GM10847 (cell line): ENCODE data around the gene ZEB2.

ENCODE experiments used
- POLR2A ChIP-seq: IDR thresholded peaks from 2 replicates; pipeline ENCODE4 v1.6.1; 2011; ENCODE audit not compliant: insufficient read length; ENCODE audit errors: extremely low read depth

Gene ZEB2

GRCh38 chr2:144461308-144461766, 58.6 kb downstream of the ZEB2 start:
- no peak for TF ChIP-seq POLR2A

- no peak for TF ChIP-seq POLR2A
These were observed 59.1 kb downstream of the ZEB2 start for GRCh38 chr2:144460727-144461307.

DNA sequence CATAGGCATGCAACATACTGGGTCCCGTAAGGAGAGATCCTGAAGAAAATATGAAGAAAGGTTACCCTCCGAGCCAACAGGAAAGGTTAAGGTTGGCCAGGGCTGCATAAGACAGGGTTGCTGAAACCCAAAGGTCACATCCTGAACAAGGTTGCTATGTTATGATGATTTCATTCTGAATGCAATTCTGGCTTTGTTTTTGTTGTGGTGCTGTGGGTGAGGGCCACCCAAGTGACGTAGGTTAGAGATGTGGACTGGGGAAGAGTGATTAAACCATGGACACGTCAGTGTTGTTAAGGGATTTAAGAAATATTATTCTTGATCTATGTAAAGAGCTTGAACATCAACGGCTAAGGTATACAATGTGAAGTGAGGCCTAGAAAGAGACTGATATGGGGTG, 60.0 kb downstream of the ZEB2 start:
- TF ChIP-seq POLR2A = no peak

- TF ChIP-seq POLR2A = no peak
These were observed 60.6 kb downstream of the ZEB2 start for GRCh38 chr2:144459286-144459685.

DNA sequence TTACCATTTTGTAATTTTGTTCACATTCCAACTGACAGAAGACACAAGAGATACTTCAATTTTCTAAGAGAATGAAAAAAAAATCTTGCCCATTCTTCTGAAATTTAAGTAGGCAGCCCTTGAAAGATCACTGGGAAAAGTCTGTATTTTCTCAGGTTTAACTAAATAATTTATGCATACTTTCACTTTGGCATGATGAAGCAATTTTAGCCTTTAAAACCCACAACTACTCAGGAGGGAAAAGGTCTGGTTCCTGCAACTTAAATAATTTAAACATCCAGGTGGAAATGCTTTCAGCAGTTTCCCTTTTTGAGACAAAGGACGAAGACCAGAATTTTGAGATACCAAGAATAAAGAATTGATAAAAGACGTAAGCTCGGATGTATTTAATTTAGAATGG, 61.4 kb downstream of the ZEB2 start:
- TF ChIP-seq POLR2A = no peak

DNA sequence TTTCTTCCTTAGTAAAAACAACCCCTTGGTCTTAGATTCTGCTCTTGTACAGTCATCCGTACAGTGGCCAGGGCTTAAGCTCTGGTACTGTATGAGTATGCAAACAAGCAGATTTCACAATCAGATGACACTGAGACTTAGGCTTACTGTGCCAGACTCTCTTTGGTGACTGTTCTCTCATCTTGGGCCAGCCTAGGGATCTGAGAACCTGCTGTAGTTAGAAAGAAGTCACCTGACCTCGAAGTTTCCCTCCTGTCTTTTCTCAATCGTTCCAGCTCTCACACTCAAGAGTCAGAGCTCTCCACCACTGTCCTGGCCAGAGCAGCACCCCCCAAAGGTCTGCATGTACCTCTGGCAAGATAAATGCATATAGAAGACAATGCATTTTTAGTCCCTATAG, 63.2 kb downstream of the ZEB2 start:
- no peak for TF ChIP-seq POLR2A

DNA sequence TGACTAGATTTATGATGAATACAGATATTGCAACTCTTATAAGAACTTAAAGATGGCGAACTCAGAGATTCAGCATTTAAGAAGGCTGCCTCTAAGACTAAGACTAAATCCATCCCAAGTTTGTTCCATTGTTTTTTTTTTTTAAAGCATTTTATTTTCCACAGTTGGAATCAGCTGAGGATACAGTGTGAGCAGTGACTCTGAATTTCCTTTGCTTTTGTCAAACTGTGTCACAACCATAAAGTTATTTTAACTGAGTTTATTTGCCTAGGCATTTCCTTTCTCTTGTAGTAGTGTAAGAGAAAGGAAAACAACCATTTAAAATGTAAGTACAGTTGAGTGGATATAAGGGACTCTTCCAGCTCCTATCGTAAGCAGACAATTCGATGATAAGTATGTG, 63.9 kb downstream of the ZEB2 start:
- TF ChIP-seq POLR2A = no peak

- no peak for TF ChIP-seq POLR2A
These were observed 65.2 kb downstream of the ZEB2 start for GRCh38 chr2:144454466-144455287.

DNA sequence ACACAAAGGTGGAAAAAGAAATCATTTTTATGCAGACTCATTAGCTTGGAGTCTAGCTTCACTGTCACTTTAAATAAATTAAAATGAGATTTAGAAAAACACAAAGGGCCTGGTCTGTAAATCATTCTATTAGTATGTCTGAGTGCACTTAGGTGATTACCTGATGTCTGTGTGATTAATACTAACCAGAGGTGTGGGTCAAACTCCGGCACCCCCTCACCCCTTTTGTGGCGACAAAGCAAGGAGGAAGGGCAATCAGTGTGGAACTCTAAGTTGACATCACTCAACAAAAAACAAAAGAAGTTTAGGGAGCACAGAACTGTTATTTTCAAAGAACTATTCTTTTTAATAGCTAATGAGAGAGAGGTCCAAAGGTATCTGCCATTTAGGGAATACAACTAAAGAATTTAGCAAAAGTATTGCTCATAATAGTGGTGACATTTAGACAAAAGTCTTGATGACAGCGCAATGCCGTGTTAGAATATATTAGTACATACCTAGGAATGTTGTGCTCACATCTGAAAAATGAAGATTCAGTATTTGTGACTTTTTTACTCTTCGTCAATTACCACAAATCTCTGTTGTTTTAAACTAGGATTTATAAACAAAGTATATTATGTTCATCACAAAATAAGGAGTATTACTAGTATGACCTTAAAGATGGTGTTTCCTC, 66.3 kb downstream of the ZEB2 start:
- TF ChIP-seq POLR2A = no peak

GRCh38 chr2:144452989-144453336, 67.0 kb downstream of the ZEB2 start:
- no peak for TF ChIP-seq POLR2A

GRCh38 chr2:144452169-144452988, 67.5 kb downstream of the ZEB2 start:
- no peak for TF ChIP-seq POLR2A

GRCh38 chr2:144451443-144451842, 68.5 kb downstream of the ZEB2 start:
- no peak for TF ChIP-seq POLR2A

GRCh38 chr2:144449028-144449406, 70.9 kb downstream of the ZEB2 start:
- TF ChIP-seq POLR2A = no peak

GRCh38 chr2:144448389-144449027, 71.4 kb downstream of the ZEB2 start:
- TF ChIP-seq POLR2A = no peak

- TF ChIP-seq POLR2A = no peak
These were observed 72.4 kb downstream of the ZEB2 start for GRCh38 chr2:144447535-144447934.
